Stimulated activated CD8-positive, alpha-beta memory T cell treated with anti-CD3 and anti-CD28 coated beads, Interleukin-15, amount 100 ng/mL, for 48 hours (primary cell): Measurements from ENCODE around the gene THRA.

ENCODE experiments used
- DNase-seq, 2 donors: peaks; one replicate each; pipeline ENCODE4 v3.0.0-alpha.2; 2020; ENCODE audit warnings: low read depth in 2 of 2

Gene THRA

GRCh38 chr17:40099619-40100418 is 37.1 kb downstream of the THRA start:
- DNase-seq = no peak

- no peak for DNase-seq
Observed at GRCh38 chr17:40100419-40100668, 37.6 kb downstream of the THRA start, which contains the start of gene NR1D1. TSS of gene NR1D1 (minus strand) at chr17:40100589. CDS start at chr17:40100094, 495 bp downstream.

DNA sequence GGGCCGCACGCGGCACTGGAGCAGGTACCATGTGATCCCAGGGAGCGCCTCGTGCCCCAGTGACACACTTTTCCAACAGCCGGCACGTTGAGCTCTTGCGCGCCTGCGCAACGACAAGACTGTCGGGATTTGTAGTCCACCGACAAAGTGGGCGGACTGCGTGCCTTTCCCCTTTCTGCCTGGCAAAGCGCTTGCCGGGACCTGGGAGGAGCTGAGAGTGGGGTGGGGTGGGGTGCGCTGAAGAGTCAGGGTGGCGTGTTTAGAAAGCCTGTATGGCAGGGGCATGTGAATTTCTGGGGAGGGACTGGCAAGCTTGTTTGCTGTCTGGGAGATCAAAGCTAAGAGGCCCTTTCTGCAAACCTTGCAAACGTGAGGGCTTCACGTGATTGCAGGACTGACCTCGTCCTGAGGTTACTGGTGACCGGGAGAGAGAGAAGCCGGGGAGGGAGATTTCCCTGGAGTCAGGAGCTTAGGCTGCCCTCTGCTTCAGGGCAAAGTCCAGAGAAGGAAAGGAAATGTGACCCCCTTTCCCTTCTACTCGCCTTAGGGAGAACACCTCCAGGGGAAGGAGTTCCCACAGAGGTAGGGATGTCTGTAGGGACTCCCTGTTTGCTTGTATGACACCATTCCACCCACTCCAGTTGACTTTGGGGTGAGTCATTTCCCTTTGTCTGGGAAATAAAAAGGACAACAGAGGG is 38.1 kb downstream of the THRA start:
- peak; percentile 89 to 90 for DNase-seq

DNA sequence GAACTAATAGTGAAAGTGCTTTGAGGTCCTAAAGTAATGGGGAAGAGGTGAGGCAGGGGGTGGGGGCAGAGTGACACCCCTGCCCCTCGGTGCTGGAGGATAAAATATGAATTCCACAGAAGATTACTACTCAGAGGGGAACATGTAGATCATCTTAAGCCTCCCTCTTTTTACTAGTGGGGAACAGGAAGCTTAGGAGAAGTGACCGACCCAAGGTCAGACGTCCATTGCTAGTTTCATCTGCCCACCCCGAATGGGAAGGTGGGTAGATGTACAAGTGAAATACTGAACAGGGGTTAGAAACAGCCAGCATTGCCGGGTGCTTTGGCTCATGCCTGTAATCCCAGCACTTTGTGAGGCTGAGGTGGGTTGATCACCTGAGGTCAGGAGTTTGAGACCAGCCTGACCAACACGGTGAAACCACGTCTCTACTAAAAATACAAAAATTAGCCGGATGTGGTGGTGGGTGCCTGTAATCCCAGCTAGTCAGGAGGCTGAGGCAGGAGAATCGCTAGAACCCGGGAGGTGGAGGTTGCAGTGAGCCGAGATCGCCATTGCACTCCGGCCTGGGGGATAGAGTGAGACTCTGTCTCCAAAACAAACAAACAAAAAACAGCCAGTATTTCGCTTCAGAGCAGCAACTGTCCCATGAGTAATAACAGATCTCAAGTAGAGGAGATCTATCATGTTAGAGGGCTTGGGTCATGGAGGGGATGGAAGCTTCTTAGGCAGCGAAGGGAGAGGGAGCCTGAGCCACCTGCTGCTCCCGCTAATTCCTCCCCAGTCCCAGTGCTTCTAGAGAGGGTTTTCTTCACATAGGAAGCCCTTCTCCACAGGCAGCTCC is 38.8 kb downstream of the THRA start:
- no peak for DNase-seq

GRCh38 chr17:40103071-40103661 is 40.4 kb downstream of the THRA start:
- DNase-seq = no peak

- no peak for DNase-seq
Observed at GRCh38 chr17:40103688-40104087, 40.9 kb downstream of the THRA start.

DNA sequence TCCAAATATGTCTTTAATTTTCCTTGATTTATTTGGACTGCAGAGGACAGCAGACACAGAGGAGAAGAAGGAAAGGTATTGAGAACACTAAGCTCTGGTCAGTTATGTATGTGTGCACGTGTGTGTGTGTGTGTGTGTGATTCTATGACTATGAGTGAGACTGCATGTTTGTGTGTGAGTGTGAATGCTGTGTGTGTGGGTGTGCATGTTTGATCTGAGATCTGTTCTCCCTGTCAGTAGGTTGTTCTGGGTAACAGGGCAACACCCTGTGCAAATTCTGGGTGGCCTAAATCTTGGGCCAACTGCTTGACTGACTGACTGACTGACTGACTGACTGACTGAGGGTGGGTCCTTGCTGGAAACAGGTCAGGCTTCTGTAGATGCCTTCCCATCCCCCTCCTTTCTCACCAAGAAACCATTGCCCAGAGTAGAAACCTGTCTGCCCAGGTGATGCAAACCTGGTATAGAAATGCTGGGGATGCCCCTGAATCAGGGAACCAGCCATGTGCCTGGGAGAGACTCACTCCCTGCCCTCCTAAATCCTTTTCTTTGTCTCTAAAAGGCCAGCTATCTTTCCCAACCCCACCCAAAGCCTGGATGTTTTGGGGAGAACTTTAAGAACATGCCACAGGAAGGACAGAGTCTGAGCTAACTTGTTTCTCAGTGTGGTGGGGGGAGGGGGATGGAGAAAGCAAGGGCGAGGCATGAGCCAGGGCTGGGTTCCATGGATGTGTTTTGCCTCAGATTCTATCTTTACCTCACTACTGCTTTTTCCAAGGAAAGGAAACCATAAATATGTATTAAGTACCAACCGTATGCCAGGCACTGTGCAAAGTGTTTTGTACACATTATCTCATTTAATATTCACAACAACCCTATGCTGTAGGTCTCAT is 42.1 kb downstream of the THRA start:
- DNase-seq = no peak

- DNase-seq = no peak
Observed at GRCh38 chr17:40105861-40106759, 43.3 kb downstream of the THRA start.

GRCh38 chr17:40106760-40107521 is 44.2 kb downstream of the THRA start:
- DNase-seq = no peak

DNA sequence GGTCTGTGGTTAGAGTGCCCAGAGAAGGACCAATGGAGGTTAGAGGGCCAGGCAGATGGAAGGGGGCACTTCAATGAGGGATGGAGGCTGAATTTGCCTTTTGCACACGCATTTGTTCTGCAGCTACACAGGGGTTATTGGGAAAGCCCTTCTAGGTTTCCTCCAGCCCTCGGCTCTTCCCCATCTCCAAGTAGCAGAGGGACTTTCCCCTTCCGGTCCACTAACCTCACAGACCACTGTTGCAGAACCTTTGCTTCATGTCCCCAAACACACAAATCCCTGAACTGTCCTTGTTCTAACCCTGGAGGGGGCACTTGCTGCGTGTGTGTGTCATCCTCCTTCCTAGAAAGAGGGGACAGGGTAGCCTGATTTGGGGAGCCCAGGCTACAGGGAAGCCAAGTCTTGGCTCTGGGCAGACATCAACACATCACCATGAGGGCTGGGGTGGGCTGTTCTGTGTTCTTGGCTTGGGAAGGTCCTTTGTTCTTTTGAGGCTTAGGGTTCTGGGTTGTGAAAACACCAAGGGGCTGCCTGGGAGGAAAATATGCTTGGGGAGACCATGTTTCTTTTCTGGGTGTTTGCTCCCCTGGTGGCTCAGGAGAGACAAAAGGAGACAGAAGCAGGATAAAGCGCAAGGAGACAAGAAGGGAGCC is 44.9 kb downstream of the THRA start:
- no peak for DNase-seq

DNA sequence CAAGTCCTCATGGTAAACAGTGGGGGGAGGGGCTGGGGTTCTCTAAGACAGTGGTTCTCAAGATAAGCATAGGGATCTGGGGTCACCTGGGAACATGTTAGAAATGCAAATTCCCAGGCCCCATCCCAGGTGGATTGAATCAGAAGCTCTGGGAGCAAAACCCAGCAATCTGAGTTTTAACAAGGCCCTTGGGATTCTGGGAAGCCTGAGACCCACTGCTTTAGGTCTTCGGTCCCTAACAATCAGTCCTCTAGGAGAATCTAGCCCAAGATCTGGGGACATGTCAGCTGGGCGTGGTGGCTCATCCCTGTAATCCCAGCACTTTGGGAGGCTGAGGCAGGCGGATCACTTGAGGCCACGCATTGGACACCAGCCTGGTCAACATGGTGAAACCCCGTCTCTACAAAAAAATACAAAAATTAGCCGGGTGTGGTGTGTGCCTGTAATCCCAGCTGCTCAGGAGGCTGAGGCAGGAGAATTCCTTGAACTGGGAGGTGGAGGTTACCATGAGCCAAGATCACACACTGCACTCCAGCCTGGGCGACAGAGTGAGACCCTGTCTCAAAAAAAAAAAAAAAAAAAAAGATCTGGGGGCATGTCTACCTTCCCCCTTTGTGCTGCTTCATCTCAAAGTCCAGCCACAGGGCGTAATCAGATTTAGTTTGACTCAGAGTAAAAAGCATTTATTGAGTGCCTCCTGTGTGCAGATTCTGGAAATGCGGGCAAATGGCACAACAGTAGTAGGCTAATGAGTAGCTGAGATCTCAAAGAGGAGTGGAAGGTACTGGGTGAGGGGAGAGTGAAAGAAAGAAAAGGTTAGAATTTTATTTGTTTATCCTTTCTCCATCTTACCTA is 46.4 kb downstream of the THRA start:
- DNase-seq = no peak

DNA sequence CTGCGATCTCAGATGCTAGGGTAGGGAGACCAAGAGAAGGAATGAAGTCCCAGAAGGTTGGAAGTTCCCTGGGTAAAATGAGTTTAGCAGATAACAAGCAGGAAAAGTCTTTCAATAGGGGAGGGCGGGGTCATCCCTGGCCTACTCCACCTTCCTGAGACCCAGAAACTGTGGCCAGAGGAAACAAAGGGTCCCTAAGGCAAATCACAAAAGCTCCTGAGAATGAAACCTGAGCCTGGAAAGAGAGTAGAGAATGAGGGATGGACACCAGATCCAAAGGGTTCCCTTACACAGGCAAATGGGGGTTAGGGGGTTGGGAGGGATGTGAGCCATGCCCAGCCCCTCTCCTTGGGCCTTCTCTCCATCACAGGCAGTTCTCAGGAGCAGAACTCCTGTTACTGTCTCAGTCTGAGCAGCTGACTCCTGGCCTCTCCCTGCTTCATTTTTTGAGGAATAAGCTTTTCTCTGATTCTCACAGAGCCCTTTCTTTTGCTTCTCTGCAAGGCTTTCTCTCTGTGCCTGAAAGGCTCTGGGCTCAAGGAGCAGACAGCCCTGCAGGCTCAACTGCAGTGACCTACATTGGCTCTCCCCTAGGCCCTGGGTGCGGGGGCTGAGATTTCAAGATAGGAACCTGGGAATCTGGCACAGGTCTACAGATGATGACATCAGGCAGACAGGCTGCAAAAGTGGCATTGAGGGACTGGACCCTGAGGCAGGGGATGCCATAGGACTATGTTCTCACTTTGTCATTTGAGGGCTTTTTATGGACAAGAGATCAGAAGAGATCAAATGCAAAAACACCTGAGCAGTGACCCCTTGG is 47.5 kb downstream of the THRA start:
- no peak for DNase-seq

DNA sequence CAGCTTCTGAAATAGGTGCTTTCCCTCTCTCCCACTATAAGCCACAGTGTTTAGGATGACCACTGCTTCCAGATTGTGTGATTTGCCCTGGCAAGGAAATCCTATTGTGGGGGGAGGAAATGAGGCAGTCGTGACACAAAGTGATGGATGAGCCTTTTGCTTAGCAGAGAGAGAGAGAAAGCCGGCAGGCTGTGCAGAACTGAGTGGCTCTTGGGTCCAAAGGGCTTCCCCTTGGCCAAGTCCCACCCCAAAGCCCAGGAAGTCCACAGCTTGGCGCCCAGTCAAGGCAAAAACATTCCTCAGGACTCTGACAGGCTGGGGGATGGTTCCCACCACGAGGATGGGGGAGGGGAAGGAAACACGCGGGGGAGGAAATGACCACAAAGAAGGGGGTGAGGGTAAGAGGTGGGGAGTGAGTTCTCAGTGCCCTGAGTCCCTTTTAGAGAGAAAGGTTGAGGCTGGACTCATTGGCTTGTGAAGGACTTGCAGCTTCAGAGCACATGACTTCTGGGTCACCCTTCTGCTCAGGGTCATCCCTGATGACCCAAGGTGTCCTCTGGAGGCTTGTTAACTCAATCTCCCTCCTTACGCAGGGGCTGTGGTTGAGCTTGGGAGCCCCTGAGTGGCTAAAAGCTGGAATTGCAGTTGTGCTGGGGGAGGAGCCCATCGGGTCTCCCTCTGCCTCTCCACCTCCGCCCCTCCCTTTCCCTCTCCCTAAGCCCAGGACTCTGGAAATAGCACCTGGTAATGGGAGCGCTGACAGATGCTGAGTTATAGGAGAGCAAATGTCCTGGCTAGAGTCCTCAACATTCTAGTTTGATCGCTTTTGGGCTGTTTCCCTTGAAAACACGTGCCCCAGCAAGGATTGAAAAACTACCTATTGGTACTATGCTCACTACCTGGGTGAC is 48.7 kb downstream of the THRA start:
- DNase-seq = peak; percentile 51 to 62

- DNase-seq = no peak
Observed at GRCh38 chr17:40112191-40112711, 49.5 kb downstream of the THRA start.

- no peak for DNase-seq
Observed at GRCh38 chr17:40112718-40113109, 49.9 kb downstream of the THRA start.
